Fibroblast of lung (primary cell): ENCODE results near the gene IL20RA. TPM values are rescaled to one million over a fixed set of nuclear protein-coding genes. Genes with fewer than 3 reads are reported as not detected.

ENCODE experiments used
- DNase-seq, 2 donors: peaks; one replicate each; pipeline versions ENCODE4 v3.0.0 to v3.0.0-alpha.2; 2010; ENCODE audit warnings: low read depth in 2 of 2
- H2AFZ ChIP-seq: 2 replicates; pipeline ENCODE4 v1.5.1; 2012; ENCODE audit warnings: low read length, control low read depth, inconsistent platforms
- H3K27ac ChIP-seq: 2 replicates; pipeline ENCODE4 v1.5.1; 2011; ENCODE audit warnings: low read length, control low read depth; ENCODE audit not compliant: insufficient read depth
- H3K27me3 ChIP-seq: 2 replicates; pipeline ENCODE4 v1.5.1; 2011; ENCODE audit warnings: mild to moderate bottlenecking, low read length; ENCODE audit not compliant: control insufficient read depth, insufficient read depth
- H3K36me3 ChIP-seq: 2 replicates; pipeline ENCODE4 v1.5.1; 2011; ENCODE audit warnings: low read length; ENCODE audit not compliant: control insufficient read depth, insufficient read depth
- H3K4me1 ChIP-seq: 2 replicates; pipeline ENCODE4 v1.5.1; 2011; ENCODE audit warnings: low read length; ENCODE audit not compliant: control insufficient read depth, insufficient read depth; ENCODE audit errors: extremely low read depth
- H3K4me2 ChIP-seq: 2 replicates; pipeline ENCODE4 v1.5.1; 2011; ENCODE audit warnings: low read length, control low read depth; ENCODE audit not compliant: insufficient read depth; ENCODE audit errors: extremely low read depth
- H3K4me3 ChIP-seq, 4 experiments: fragments of 200-600 bp in 1 of 4; sonication (generic) in 1 of 4; replicated peaks in 1 of 4; 2 replicates each; pipeline ENCODE4 v1.5.1; 2011 to 2016; ENCODE audit warnings: low read length in 4 of 4, low read depth in 3 of 4, mild to moderate bottlenecking in 3 of 4, control low read depth in 2 of 4, inconsistent platforms in 1 of 4, mixed read lengths in 1 of 4; ENCODE audit not compliant: insufficient read depth in 1 of 4; ENCODE audit errors: control extremely low read depth in 1 of 4
- H3K79me2 ChIP-seq: 2 replicates; pipeline ENCODE4 v1.5.1; 2012; ENCODE audit warnings: mild to moderate bottlenecking, low read length, inconsistent platforms; ENCODE audit not compliant: control insufficient read depth, insufficient read depth
- H3K9ac ChIP-seq: 2 replicates; pipeline ENCODE4 v1.5.1; 2011; ENCODE audit warnings: mild to moderate bottlenecking, low read length, control low read depth; ENCODE audit not compliant: insufficient read depth
- H3K9me3 ChIP-seq: 2 replicates; pipeline ENCODE4 v1.5.1; 2012; ENCODE audit warnings: low read depth, low read length; ENCODE audit not compliant: control insufficient read depth, insufficient read depth
- H4K20me1 ChIP-seq: 2 replicates; pipeline ENCODE4 v1.5.1; 2011; ENCODE audit warnings: low read length; ENCODE audit not compliant: control insufficient read depth, insufficient read depth; ENCODE audit errors: extremely low read depth
- EZH2 ChIP-seq: IDR thresholded peaks from 2 replicates; pipeline ENCODE4 v1.5.1; 2012; ENCODE audit warnings: low read length, control low read depth, mild to moderate bottlenecking; ENCODE audit errors: missing control alignments
- polyA plus RNA-seq, 2 donors: library from polyadenylated mRNA; depleted of rRNA in 1 of 2; stranded (reverse) in 1 of 2; unstranded in 1 of 2; fragments of >200 nt; gene quantifications; 2 replicates each; pipeline ENCODE4 v1.2.1, GENCODE V29; 2011 to 2012; ENCODE audit warnings: missing spikeins in 1 of 2
- total RNA-seq: library from RNA; depleted of rRNA; stranded (reverse); fragments of >200 nt; gene quantifications from 2 replicates; pipeline ENCODE4 v1.2.1, GENCODE V29; 2014
- TF ChIP-seq, protein P1 (sequence below), 2 donors: IDR thresholded peaks in 1 of 2; conservative IDR thresholded peaks in 1 of 2; 1 replicate in 1 of 2; 2 replicates in 1 of 2; pipeline ENCODE4 v1.5.1; 2011 to 2012; ENCODE audit warnings: low read length in 2 of 2, control low read depth in 1 of 2, inconsistent platforms in 1 of 2, low read depth in 1 of 2, mild to moderate bottlenecking in 1 of 2

IL20RA gene
- total and polyA plus RNA-seq, 2 donors (not counting 1 experiment from before 2014, with no cell fraction given), result 0.10 to 0.33 TPM

DNA sequence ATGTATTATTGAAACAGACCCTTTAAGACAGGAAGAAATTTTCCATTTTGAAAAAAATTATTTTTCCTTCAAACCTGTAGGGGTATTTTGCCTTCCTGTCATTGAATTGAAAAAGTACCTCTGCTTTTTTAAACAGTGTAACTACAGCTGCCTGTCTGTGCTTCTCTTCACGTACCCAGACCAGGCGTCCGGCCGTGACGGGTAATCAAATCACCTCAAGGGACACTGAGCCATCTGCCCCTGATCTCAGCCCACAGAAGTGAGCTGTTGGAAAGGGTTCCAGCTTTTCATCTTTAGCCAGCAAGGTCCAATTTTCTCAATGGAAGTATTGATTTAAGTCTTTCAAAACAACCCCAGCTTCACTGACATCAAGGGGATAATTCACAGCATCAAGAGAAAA, 64.7 kb downstream of the IL20RA start:
- H3K4me2 ChIP-seq, result no peak overlapping the region
- H4K20me1 ChIP-seq, result no peaks in the 10 kb centered on the region
- H3K4me3 ChIP-seq, result no peak overlapping the region
- H2AFZ ChIP-seq, result no peak overlapping the region
- DNase-seq, result no peak
- no peaks in the 10 kb centered on the region for H3K27me3 ChIP-seq
- H3K79me2 ChIP-seq, result no peaks in the 10 kb centered on the region
- H3K27ac ChIP-seq, result no peak overlapping the region
- H3K36me3 ChIP-seq, result no peaks in the 10 kb centered on the region
- H3K9me3 ChIP-seq, result no peaks in the 10 kb centered on the region
- H3K4me1 ChIP-seq, result no peaks in the 10 kb centered on the region
- TF ChIP-seq EZH2, result no peak
- TF ChIP-seq, protein P1, sequence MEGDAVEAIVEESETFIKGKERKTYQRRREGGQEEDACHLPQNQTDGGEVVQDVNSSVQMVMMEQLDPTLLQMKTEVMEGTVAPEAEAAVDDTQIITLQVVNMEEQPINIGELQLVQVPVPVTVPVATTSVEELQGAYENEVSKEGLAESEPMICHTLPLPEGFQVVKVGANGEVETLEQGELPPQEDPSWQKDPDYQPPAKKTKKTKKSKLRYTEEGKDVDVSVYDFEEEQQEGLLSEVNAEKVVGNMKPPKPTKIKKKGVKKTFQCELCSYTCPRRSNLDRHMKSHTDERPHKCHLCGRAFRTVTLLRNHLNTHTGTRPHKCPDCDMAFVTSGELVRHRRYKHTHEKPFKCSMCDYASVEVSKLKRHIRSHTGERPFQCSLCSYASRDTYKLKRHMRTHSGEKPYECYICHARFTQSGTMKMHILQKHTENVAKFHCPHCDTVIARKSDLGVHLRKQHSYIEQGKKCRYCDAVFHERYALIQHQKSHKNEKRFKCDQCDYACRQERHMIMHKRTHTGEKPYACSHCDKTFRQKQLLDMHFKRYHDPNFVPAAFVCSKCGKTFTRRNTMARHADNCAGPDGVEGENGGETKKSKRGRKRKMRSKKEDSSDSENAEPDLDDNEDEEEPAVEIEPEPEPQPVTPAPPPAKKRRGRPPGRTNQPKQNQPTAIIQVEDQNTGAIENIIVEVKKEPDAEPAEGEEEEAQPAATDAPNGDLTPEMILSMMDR (conservative IDR thresholded peaks at IDR 0.05 in 1 of 2, IDR thresholded peaks at IDR 0.05 in 1 of 2; ENCODE audit: low read depth in 1 of 2, low read length in 2 of 2), result no peak
- no peak overlapping the region for H3K9ac ChIP-seq

DNA sequence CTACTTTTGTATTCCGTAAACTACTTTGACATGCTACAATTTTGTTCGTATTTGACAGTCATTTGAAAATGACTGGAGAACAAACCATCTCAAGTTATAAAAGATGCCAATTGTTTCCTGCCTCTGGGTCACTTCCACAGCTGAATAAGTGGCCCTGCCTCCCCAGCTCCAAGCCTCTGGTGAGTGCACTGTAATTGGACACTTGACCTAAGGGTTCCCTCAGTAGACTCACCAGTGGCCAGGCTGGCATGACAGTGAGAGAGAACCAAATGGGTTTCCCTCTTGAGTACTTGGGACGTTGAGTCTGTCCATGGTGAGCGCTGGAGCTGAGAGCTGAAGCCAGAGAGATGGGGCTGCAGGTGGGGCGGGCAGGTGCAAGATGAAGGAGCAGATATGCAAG, 65.6 kb downstream of the IL20RA start:
- TF ChIP-seq, protein P1 (conservative IDR thresholded peaks at IDR 0.05 in 1 of 2, IDR thresholded peaks at IDR 0.05 in 1 of 2; ENCODE audit: low read depth in 1 of 2, low read length in 2 of 2), result no peak
- no peak for TF ChIP-seq EZH2
- H3K4me3 ChIP-seq, result no peak overlapping the region
- no peaks in the 10 kb centered on the region for H3K36me3 ChIP-seq
- H3K27me3 ChIP-seq, result no peaks in the 10 kb centered on the region
- no peak overlapping the region for H3K9ac ChIP-seq
- H2AFZ ChIP-seq, result no peak overlapping the region
- no peaks in the 10 kb centered on the region for H3K4me1 ChIP-seq
- no peaks in the 10 kb centered on the region for H3K79me2 ChIP-seq
- H3K4me2 ChIP-seq, result no peak overlapping the region
- DNase-seq, result no peak
- H3K9me3 ChIP-seq, result no peaks in the 10 kb centered on the region
- H4K20me1 ChIP-seq, result no peaks in the 10 kb centered on the region
- H3K27ac ChIP-seq, result no peak overlapping the region

DNA sequence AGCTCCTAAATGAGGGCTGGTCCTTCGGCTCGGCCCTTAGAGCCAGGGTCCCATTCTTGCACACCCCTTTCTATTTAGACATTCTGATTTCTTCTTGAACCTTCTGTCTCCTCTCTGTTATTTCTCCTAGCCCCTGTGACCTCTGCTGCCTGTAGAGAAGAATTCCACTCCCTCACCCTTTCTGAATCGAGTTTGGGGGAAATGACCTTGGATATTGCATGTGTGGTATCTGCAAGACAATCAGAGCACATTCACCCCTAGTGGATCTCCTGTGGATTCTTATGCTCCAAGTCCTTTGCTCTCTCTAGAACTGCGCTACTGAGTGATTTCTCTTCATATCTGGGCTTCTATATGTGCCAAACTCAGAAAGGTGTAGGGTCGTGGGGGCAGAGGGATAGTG, 67.7 kb downstream of the IL20RA start:
- no peak overlapping the region for H3K4me2 ChIP-seq
- H3K27ac ChIP-seq, result no peak overlapping the region
- no peaks in the 10 kb centered on the region for H3K79me2 ChIP-seq

More for the DNA sequence above, 67.7 kb downstream of the IL20RA start:
- no peaks in the 10 kb centered on the region for H3K36me3 ChIP-seq
- H3K4me1 ChIP-seq, result no peaks in the 10 kb centered on the region
- DNase-seq, result no peak
- no peak overlapping the region for H3K9ac ChIP-seq
- H3K9me3 ChIP-seq, result no peaks in the 10 kb centered on the region
- TF ChIP-seq EZH2, result no peak
- TF ChIP-seq, protein P1 (conservative IDR thresholded peaks at IDR 0.05 in 1 of 2, IDR thresholded peaks at IDR 0.05 in 1 of 2; ENCODE audit: low read depth in 1 of 2, low read length in 2 of 2), result no peak
- no peaks in the 10 kb centered on the region for H4K20me1 ChIP-seq
- H3K27me3 ChIP-seq, result no peaks in the 10 kb centered on the region
- no peak overlapping the region for H2AFZ ChIP-seq
- H3K4me3 ChIP-seq, result no peak overlapping the region
